ENCODE measurements around the gene C1orf159.

DNA sequence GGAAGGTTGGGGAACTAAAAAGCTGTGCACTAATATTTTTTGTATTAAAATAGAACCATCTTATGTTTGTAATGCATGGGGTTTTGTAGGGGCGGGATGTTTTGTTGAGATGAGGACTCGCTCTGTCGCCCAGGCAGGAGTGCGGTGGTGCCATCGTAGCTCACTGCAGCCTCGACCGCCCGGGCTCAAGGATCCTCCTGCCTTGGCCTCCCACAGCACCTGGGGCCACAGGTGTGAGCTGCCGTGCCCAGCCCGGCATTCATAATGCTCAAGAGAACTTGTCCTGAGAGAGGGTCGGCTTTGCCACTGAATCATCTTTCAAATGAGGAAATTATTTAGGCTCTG is 3.0 kb upstream of the C1orf159 start:
- TF ChIP-seq, protein P1, sequence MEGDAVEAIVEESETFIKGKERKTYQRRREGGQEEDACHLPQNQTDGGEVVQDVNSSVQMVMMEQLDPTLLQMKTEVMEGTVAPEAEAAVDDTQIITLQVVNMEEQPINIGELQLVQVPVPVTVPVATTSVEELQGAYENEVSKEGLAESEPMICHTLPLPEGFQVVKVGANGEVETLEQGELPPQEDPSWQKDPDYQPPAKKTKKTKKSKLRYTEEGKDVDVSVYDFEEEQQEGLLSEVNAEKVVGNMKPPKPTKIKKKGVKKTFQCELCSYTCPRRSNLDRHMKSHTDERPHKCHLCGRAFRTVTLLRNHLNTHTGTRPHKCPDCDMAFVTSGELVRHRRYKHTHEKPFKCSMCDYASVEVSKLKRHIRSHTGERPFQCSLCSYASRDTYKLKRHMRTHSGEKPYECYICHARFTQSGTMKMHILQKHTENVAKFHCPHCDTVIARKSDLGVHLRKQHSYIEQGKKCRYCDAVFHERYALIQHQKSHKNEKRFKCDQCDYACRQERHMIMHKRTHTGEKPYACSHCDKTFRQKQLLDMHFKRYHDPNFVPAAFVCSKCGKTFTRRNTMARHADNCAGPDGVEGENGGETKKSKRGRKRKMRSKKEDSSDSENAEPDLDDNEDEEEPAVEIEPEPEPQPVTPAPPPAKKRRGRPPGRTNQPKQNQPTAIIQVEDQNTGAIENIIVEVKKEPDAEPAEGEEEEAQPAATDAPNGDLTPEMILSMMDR (IDR thresholded peaks at IDR 0.05 in 4 of 5, conservative IDR thresholded peaks at IDR 0.05 in 1 of 5): no peak
- TF ChIP-seq POLR2A (IDR thresholded peaks at IDR 0.05): no peak

Data from gastrocnemius medialis (tissue), 4 donors.